Hepatocyte (in vitro differentiated cells): ENCODE results near the gene ETV6. TPM values are rescaled to one million over a fixed set of nuclear protein-coding genes. Genes with fewer than 3 reads are reported as not detected.

Experiments
- DNase-seq: peaks from one replicate; pipeline ENCODE4 v3.0.0-alpha.2; 2016; ENCODE audit warnings: low spot score
- H2AFZ ChIP-seq: fragments of 200-600 bp; sonication (generic); 2 replicates; pipeline ENCODE4 v1.6.0; 2016; ENCODE audit warnings: antibody characterized with exemption, mild to moderate bottlenecking
- H3K27ac ChIP-seq: fragments of 200-600 bp; sonication (generic); 2 replicates; pipeline ENCODE4 v1.5.1; 2016; ENCODE audit warnings: mild to moderate bottlenecking
- H3K27me3 ChIP-seq: fragments of 200-600 bp; sonication (generic); 2 replicates; pipeline ENCODE4 v1.6.1; 2016
- H3K36me3 ChIP-seq: fragments of 200-600 bp; sonication (generic); replicated peaks from 2 replicates; pipeline ENCODE4 v1.5.1; 2016; ENCODE audit warnings: low read depth; ENCODE audit not compliant: insufficient read depth
- H3K4me1 ChIP-seq: fragments of 200-600 bp; sonication (generic); 2 replicates; pipeline ENCODE4 v1.5.1; 2016; ENCODE audit warnings: mild to moderate bottlenecking, moderate library complexity; ENCODE audit not compliant: insufficient read depth
- H3K4me2 ChIP-seq: fragments of 200-600 bp; sonication (generic); 2 replicates; pipeline ENCODE4 v1.6.0; 2016
- H3K4me3 ChIP-seq: fragments of 200-600 bp; sonication (generic); 2 replicates; pipeline ENCODE4 v1.5.1; 2016; ENCODE audit warnings: mild to moderate bottlenecking
- H3K79me2 ChIP-seq: fragments of 200-600 bp; sonication (generic); 2 replicates; pipeline ENCODE4 v1.6.0; 2017; ENCODE audit warnings: mild to moderate bottlenecking
- H3K9me2 ChIP-seq: fragments of 200-600 bp; sonication (generic); replicated peaks from 2 replicates; pipeline ENCODE4 v1.6.0; 2017; ENCODE audit warnings: mild to moderate bottlenecking; ENCODE audit not compliant: insufficient read depth
- H3K9me3 ChIP-seq: fragments of 200-600 bp; sonication (generic); 2 replicates; pipeline ENCODE4 v1.5.1; 2016; ENCODE audit warnings: low read depth, mild to moderate bottlenecking
- H4K20me1 ChIP-seq: fragments of 200-600 bp; sonication (generic); 2 replicates; pipeline ENCODE4 v1.6.0; 2016; ENCODE audit warnings: mild to moderate bottlenecking; ENCODE audit not compliant: insufficient read depth, poor library complexity, severe bottlenecking
- EZH2 ChIP-seq: fragments of 200-600 bp; sonication (generic); IDR thresholded peaks from 2 replicates; pipeline ENCODE4 v1.6.1; 2016; ENCODE audit warnings: antibody characterized with exemption, mild to moderate bottlenecking, borderline replicate concordance
- EZH2phosphoT487 ChIP-seq: fragments of 200-600 bp; sonication (generic); IDR thresholded peaks from one replicate; pipeline ENCODE4 v1.6.1; 2018; ENCODE audit warnings: antibody characterized with exemption, mild to moderate bottlenecking, low read depth, moderate library complexity; ENCODE audit not compliant: unreplicated experiment, severe bottlenecking
- WGBS: methylation state at CpG from one replicate; pipeline ENCODE4 v1.1.6; 2016; ENCODE audit warnings: low lambda C conversion rate; ENCODE audit errors: missing lambda C conversion rate; 5-methylcytosine and 5-hydroxymethylcytosine counted together
- polyA plus RNA-seq: library from polyadenylated mRNA; unstranded; fragments of >200 nt; fragmentation: Nextera tagmentation; extraction: Ambion mirVana; gene quantifications from 2 replicates; pipeline ENCODE4 v1.2.1, GENCODE V29; 2016
- total RNA-seq: library from RNA; depleted of rRNA; stranded (reverse); fragments of >200 nt; gene quantifications from 2 replicates; pipeline ENCODE4 v1.2.3, GENCODE V29; 2014
- TF ChIP-seq, protein P1 (sequence below): fragments of 200-600 bp; sonication (generic); IDR thresholded peaks from 2 replicates; pipeline ENCODE4 v1.5.1; 2016; ENCODE audit warnings: antibody characterized with exemption, mild to moderate bottlenecking; ENCODE audit not compliant: poor library complexity

Gene ETV6
- total and polyA plus RNA-seq, 2 experiments from 2014 or later, result 8.0 to 9.7 TPM

DNA sequence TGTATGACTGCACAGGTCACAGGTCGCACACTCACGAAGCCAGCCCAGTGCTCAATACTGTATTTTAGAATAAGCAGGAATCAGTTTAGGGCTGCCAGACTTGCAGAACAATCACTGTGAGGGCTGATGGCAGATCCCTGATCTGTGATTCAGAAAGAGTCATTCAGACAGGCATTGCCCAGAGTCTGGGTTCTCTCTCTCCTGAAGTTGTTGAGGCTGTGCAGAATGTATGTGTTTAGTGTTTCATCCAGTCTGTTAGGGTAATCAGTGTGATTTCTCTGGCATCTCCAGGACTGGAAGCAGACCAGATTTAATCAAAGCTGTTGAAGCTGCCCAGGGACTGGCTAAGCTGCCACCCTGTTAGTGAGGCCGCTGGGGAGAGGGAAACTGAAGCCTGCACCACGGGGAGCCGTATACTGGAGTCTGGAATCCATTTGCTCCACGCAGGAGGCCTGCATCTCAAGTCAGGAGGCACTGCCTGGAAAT lies 69.3 kb downstream of the ETV6 start:
- TF ChIP-seq, protein P1, sequence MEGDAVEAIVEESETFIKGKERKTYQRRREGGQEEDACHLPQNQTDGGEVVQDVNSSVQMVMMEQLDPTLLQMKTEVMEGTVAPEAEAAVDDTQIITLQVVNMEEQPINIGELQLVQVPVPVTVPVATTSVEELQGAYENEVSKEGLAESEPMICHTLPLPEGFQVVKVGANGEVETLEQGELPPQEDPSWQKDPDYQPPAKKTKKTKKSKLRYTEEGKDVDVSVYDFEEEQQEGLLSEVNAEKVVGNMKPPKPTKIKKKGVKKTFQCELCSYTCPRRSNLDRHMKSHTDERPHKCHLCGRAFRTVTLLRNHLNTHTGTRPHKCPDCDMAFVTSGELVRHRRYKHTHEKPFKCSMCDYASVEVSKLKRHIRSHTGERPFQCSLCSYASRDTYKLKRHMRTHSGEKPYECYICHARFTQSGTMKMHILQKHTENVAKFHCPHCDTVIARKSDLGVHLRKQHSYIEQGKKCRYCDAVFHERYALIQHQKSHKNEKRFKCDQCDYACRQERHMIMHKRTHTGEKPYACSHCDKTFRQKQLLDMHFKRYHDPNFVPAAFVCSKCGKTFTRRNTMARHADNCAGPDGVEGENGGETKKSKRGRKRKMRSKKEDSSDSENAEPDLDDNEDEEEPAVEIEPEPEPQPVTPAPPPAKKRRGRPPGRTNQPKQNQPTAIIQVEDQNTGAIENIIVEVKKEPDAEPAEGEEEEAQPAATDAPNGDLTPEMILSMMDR, result no peak
- TF ChIP-seq EZH2phosphoT487 (no peak), EZH2 (no peak)

DNA sequence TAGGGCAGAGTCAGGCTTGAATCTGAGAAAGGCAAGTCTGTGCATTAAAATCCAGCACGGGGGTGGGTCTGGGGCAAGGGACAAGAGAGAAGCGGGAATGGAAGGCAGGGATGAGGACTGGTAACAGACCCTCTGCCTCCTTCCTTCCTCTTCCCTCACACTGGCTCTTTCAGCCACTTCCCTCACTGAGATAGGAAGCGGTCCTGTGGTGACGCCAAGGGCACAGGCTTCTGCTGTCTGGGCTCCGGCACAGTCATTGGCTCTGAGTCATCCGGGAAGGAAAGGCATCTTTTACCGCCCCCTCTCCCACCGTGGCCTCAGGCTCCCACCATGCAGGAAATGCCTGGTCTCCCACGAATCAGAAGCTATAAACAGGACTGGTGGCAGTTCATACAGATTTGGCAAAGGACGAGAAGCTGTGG lies 70.2 kb downstream of the ETV6 start:
- WGBS, result 68% methylated on average over 10 of the region's 10 CpGs
- peaks cover 31% of the 10 kb centered on the region for H3K4me1 ChIP-seq

More for the DNA sequence above, 69.3 kb downstream of the ETV6 start:
- no peaks in the 10 kb centered on the region for H3K36me3 ChIP-seq
- no peak for DNase-seq
- no peaks in the 10 kb centered on the region for H3K9me2 ChIP-seq
- no peaks in the 10 kb centered on the region for H4K20me1 ChIP-seq
- 53% methylated on average over 6 of the region's 6 CpGs for WGBS
- H3K4me1 ChIP-seq, result peaks cover 27% of the 10 kb centered on the region
- no peaks in the 10 kb centered on the region for H3K9me3 ChIP-seq
- no peak overlapping the region for H3K4me3 ChIP-seq
- no peak overlapping the region for H2AFZ ChIP-seq
- H3K27me3 ChIP-seq, result no peaks in the 10 kb centered on the region
- peak overlapping the region; percentile 79 for H3K27ac ChIP-seq
- peaks cover 48% of the 10 kb centered on the region for H3K79me2 ChIP-seq
- no peak overlapping the region for H3K4me2 ChIP-seq

DNA sequence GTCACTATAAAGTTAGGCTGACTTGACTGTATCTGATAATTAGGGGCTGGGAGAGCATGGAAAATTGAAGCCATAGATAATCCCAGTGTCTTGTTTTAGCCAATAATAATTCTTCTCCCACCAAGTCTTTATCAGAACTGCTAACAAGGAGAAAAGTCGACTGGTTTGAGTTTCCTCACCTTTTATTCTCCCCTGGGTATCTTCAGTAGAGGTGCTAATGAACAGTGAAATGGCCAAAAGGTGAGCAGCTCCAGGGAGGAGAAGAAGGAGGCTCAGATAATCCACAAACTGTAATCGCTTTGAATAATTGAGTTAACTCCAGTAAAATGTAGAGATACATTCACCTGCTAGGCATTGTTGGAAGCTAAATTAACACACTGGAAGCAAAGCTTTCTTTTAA lies 72.6 kb downstream of the ETV6 start:
- DNase-seq, result no peak
- H3K27ac ChIP-seq, result no peak overlapping the region
- TF ChIP-seq EZH2 (no peak), EZH2phosphoT487 (no peak)
- TF ChIP-seq, protein P1, result no peak

More for the DNA sequence above, 70.2 kb downstream of the ETV6 start:
- Histone ChIP-seq H2AFZ (no peak overlapping the region), H3K9me2 (no peaks in the 10 kb centered on the region), H3K4me2 (no peak overlapping the region), H3K9me3 (no peaks in the 10 kb centered on the region), H3K27ac (peak overlapping the region; percentile 79), H4K20me1 (no peaks in the 10 kb centered on the region), H3K4me3 (no peak overlapping the region), H3K79me2 (peaks cover 48% of the 10 kb centered on the region), H3K27me3 (no peaks in the 10 kb centered on the region), H3K36me3 (no peaks in the 10 kb centered on the region)
- TF ChIP-seq, protein P1, result no peak
- TF ChIP-seq EZH2phosphoT487 (no peak), EZH2 (no peak)
- DNase-seq, result no peak

More for the DNA sequence above, 72.6 kb downstream of the ETV6 start:
- H3K9me2 ChIP-seq, result no peaks in the 10 kb centered on the region
- H3K4me3 ChIP-seq, result no peak overlapping the region
- no peaks in the 10 kb centered on the region for H3K36me3 ChIP-seq
- H3K79me2 ChIP-seq, result peaks cover 52% of the 10 kb centered on the region
- no peak overlapping the region for H3K4me2 ChIP-seq
- peaks cover 26% of the 10 kb centered on the region for H3K4me1 ChIP-seq
- no peaks in the 10 kb centered on the region for H4K20me1 ChIP-seq
- WGBS, result 53% methylated on average over 2 of the region's 2 CpGs
- no peaks in the 10 kb centered on the region for H3K9me3 ChIP-seq
- no peak overlapping the region for H2AFZ ChIP-seq
- no peaks in the 10 kb centered on the region for H3K27me3 ChIP-seq
